Activated CD8-positive, alpha-beta memory T cell treated with anti-CD3 and anti-CD28 coated beads for 24 hours (primary cell): Measurements from ENCODE around the gene RBM5.

ENCODE experiments used
- DNase-seq: peaks from one replicate; pipeline ENCODE4 v3.0.0-alpha.2; 2020

The RBM5 gene

GRCh38 chr3:50163572-50164455, 75.1 kb downstream of the RBM5 start:
- no peak for DNase-seq

- no peak for DNase-seq
These were observed 75.8 kb downstream of the RBM5 start for GRCh38 chr3:50164481-50164880.

GRCh38 chr3:50164984-50165909, 76.5 kb downstream of the RBM5 start:
- DNase-seq = no peak

GRCh38 chr3:50165910-50166538, 77.3 kb downstream of the RBM5 start:
- no peak for DNase-seq

- DNase-seq = no peak
These were observed 77.9 kb downstream of the RBM5 start for GRCh38 chr3:50166620-50167019.

- DNase-seq = no peak
These were observed 78.5 kb downstream of the RBM5 start for GRCh38 chr3:50167069-50167840.

GRCh38 chr3:50167841-50168209, 79.1 kb downstream of the RBM5 start:
- no peak for DNase-seq

GRCh38 chr3:50168388-50168787, 79.7 kb downstream of the RBM5 start:
- no peak for DNase-seq
